Posterior vena cava (tissue), 2 donors: ENCODE results near the gene ZNG1C. TPM values are rescaled to one million over a fixed set of nuclear protein-coding genes. Genes with fewer than 3 reads are reported as not detected.
"Not testable (repeated sequence)": the region's sequence is repeated elsewhere in the genome, so short reads cannot be mapped to it uniquely, and the experiment has no call there.

ENCODE experiments used
- DNase-seq: peaks from one replicate; pipeline ENCODE4 v3.0.0-alpha.2; 2020; ENCODE audit warnings: low spot score
- intact Hi-C, 2 donors: fragments of 100-400 bp; cut with DNase I; formaldehyde crosslinking; loops; one replicate each; pipeline versions ENCODE4 v1.14.1 to v1.14.2; 2022 to 2023
- total RNA-seq, 2 donors: library from RNA; stranded (reverse); fragmentation: NEBNext Ultra II Directional; extraction: Animal tissue kit (Norgen Biotek cat#: 25700); gene quantifications; one replicate each; pipeline ENCODE4 v1.2.1, GENCODE V29; 2021
- donor health status: DM: yes; HTN: yes; CAD: no.
- donor health status: DM: yes; HTN: yes; CAD: no.

The ZNG1C gene
- total RNA-seq, 2 donors from 2014 or later = 16.7 to 22.9 TPM

DNA sequence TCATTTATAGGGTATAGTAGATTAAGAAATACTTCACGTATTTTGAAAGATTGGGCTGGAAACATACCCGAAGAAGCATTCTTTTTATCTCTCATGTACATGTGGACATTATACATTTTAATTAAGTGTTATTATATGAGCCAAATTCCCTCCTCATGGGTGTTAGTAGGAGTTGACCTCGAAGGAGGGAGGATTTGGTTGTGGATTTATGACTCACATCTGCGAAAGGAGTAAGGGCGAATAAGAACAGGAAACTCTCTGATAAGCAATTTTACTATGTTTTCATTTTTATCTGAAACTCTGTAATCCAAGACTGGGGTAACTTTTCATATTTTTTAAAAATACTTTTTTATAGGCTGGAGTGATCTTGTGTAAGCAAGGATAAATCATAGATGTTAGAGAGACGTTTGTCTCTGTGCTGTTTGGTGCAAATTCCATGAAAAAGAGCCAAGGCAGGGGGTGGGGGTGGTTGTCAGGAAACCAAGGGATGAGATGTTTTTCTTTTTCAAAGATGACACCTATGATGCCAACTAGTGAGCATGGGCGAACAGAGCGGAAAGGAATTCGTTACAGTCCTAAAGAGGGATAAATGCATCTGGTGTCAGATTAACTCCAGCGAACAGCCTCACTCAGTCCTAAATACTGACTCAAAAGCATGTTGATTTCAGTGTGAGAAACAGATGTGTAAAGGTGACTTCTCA is 95.0 kb downstream of the ZNG1C start:
- DNase-seq, intact Hi-C loops: not testable (repeated sequence)

GRCh38 chr9:68338000-68338399 is 96.2 kb downstream of the ZNG1C start:
- DNase-seq = not testable (repeated sequence)

GRCh38 chr9:68342265-68343025 is 100.7 kb downstream of the ZNG1C start:
- not testable (repeated sequence) for DNase-seq
- intact Hi-C loops = loop anchor here in 1 of 2 donors (10.0 kb wide), 1 partner anchor 512 kb away; no protein-coding TSS in a partner anchor

More at GRCh38 chr9:68338000-68338399, 96.2 kb downstream of the ZNG1C start:
- intact Hi-C loops = not testable (repeated sequence)

- not testable (repeated sequence) for DNase-seq
These were observed 101.5 kb downstream of the ZNG1C start for GRCh38 chr9:68343242-68343641.

DNA sequence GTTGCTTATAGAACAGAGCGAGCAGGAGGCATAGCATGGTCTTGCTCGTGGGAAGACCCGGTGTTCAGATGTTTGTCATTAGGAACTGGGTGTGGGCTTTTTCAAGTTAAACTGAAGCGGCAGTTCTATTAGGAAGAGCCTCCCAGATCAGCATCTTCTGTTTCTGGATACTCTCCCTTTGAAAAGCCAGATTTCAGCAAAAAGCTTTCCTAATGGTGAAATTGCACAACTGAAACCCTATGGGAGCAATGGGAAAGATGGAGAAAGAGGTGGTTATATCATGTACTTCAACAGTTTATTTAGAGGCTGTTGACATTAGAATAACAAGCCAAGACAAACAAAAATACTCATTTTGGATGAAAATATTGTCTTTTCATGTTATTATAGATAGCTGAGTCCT is 102.2 kb downstream of the ZNG1C start:
- intact Hi-C loops = loop anchor here in 1 of 2 donors (10.0 kb wide), 1 partner anchor 511 kb away; no protein-coding TSS in a partner anchor
- not testable (repeated sequence) for DNase-seq

More at GRCh38 chr9:68343242-68343641, 101.5 kb downstream of the ZNG1C start:
- intact Hi-C loops = loop anchor here in 1 of 2 donors (10.0 kb wide), 1 partner anchor 512 kb away; no protein-coding TSS in a partner anchor

Other genes with a start within 250 kb of the ZNG1C start
- not detected for gene FOXD4L3, start 60.9 kb downstream of the ZNG1C start, total RNA-seq
- 100 to 1,000 TPM; 226 to 235 TPM for gene PGM5, start 114.6 kb downstream of the ZNG1C start, total RNA-seq